Loucy (cell line): ENCODE results near the gene LONP2.

Experiments used
- H2AFZ ChIP-seq: fragments of 200-600 bp; sonication (generic); 2 replicates; pipeline ENCODE4 v1.6.0; 2016; ENCODE audit warnings: antibody characterized with exemption, mild to moderate bottlenecking, low read length, moderate library complexity
- H3F3A ChIP-seq: fragments of 200-600 bp; 2 replicates; pipeline ENCODE4 v1.6.0; 2016; ENCODE audit warnings: antibody characterized with exemption, low read depth, mild to moderate bottlenecking
- H3K27me3 ChIP-seq: fragments of 200-600 bp; sonication (generic); 2 replicates; pipeline ENCODE4 v1.6.1; 2014; ENCODE audit warnings: low read length, mild to moderate bottlenecking; ENCODE audit not compliant: insufficient read depth, poor library complexity, severe bottlenecking
- H3K36me3 ChIP-seq: fragments of 200-600 bp; sonication (generic); 2 replicates; pipeline ENCODE4 v1.6.1; 2016; ENCODE audit warnings: low read length; ENCODE audit not compliant: insufficient read depth
- H3K4me1 ChIP-seq: fragments of 200-600 bp; sonication (generic); 2 replicates; pipeline ENCODE4 v1.5.1; 2014; ENCODE audit warnings: low read length, mild to moderate bottlenecking; ENCODE audit not compliant: insufficient read depth, poor library complexity, severe bottlenecking
- H3K4me2 ChIP-seq: fragments of 200-600 bp; sonication (generic); 2 replicates; pipeline ENCODE4 v1.6.0; 2014; ENCODE audit warnings: antibody characterized with exemption, low read length, low read depth, mild to moderate bottlenecking; ENCODE audit not compliant: poor library complexity, severe bottlenecking
- H3K4me3 ChIP-seq: fragments of 200-600 bp; sonication (generic); 2 replicates; pipeline ENCODE4 v1.5.1; 2014; ENCODE audit warnings: low read length, mild to moderate bottlenecking, mixed read lengths; ENCODE audit not compliant: poor library complexity, severe bottlenecking
- H3K79me2 ChIP-seq: fragments of 200-600 bp; sonication (generic); 2 replicates; pipeline ENCODE4 v1.6.1; 2014; ENCODE audit warnings: low read length; ENCODE audit not compliant: insufficient read depth
- H3K9ac ChIP-seq: fragments of 200-600 bp; sonication (generic); 2 replicates; pipeline ENCODE4 v1.6.0; 2014; ENCODE audit warnings: mild to moderate bottlenecking, low read depth, low read length, moderate library complexity; ENCODE audit not compliant: poor library complexity, severe bottlenecking
- H3K9me2 ChIP-seq: fragments of 200-600 bp; sonication (generic); replicated peaks from 2 replicates; pipeline ENCODE4 v1.6.1; 2016; ENCODE audit warnings: low read depth, low read length, mixed read lengths
- H3K9me3 ChIP-seq: fragments of 200-600 bp; sonication (generic); 2 replicates; pipeline ENCODE4 v1.6.1; 2014; ENCODE audit warnings: mild to moderate bottlenecking, antibody characterized with exemption, low read length, low read depth; ENCODE audit not compliant: insufficient read depth
- H4K20me1 ChIP-seq: fragments of 200-600 bp; sonication (generic); 2 replicates; pipeline ENCODE4 v1.6.0; 2014; ENCODE audit warnings: antibody characterized with exemption, low read length, mild to moderate bottlenecking; ENCODE audit not compliant: insufficient read depth, poor library complexity, severe bottlenecking
- CTCF ChIP-seq: fragments of 200-600 bp; sonication (generic); conservative IDR thresholded peaks from 2 replicates; pipeline ENCODE4 v1.5.1; 2014; ENCODE audit warnings: mild to moderate bottlenecking, antibody characterized with exemption, low read length
- EZH2phosphoT487 ChIP-seq: fragments of 200-600 bp; IDR thresholded peaks from 2 replicates; pipeline ENCODE4 v1.6.1; 2018; ENCODE audit warnings: antibody characterized with exemption, mild to moderate bottlenecking, moderate library complexity, borderline replicate concordance

The LONP2 gene

DNA sequence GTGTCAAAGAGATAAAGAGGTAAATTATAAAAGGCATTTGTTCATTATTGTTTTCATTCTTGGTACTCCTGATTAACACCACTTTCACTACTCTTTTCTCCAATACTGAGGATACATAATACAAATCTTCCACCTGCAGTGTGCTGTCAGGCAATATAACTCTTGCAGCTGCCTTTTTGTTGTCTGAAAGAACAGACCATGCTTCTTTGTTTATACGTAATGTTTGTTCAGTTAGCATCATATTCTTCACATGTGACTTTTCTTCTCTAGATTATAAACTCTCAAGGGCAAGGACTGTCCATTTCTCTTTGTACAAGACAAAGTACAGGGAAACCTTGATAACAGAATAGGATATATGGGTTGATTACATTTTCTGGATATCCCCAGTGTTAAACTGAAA lies 17.5 kb downstream of the LONP2 start:
- H3K4me3 ChIP-seq = no peak overlapping the region
- TF ChIP-seq EZH2phosphoT487 (no peak), CTCF (no peak)
- H3K9me3 ChIP-seq = no peaks in the 10 kb centered on the region
- no peak overlapping the region for H2AFZ ChIP-seq
- H3K4me1 ChIP-seq = no peaks in the 10 kb centered on the region
- H3K79me2 ChIP-seq = no peaks in the 10 kb centered on the region
- H3K9me2 ChIP-seq = no peaks in the 10 kb centered on the region
- H3F3A ChIP-seq = no peaks in the 10 kb centered on the region
- H3K36me3 ChIP-seq = peaks cover 68% of the 10 kb centered on the region
- no peaks in the 10 kb centered on the region for H4K20me1 ChIP-seq
- no peak overlapping the region for H3K9ac ChIP-seq
- H3K27me3 ChIP-seq = no peaks in the 10 kb centered on the region
- H3K4me2 ChIP-seq = no peak overlapping the region

DNA sequence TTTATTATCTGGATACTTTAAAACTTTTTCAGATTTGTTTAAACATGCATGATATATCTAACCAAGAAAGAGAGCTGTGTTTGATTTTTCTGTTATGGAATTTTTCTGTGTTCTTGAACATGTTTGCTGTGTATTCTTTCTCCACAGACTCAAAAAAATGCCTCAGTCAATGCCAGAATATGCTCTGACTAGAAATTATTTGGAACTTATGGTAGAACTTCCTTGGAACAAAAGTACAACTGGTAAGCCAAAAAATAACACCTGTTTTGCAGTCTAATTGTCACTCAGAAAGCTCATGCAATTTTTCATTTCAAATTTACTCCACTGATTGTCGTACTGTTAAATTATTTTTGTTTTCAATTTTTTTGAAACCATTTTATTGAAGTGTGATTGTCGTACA lies 18.5 kb downstream of the LONP2 start:
- no peaks in the 10 kb centered on the region for H3K79me2 ChIP-seq
- H3K27me3 ChIP-seq = no peaks in the 10 kb centered on the region
- peaks cover 69% of the 10 kb centered on the region for H3K36me3 ChIP-seq
- no peaks in the 10 kb centered on the region for H3K9me2 ChIP-seq
- no peaks in the 10 kb centered on the region for H3F3A ChIP-seq
- no peak overlapping the region for H3K4me2 ChIP-seq
- no peaks in the 10 kb centered on the region for H4K20me1 ChIP-seq
- no peak overlapping the region for H3K9ac ChIP-seq
- TF ChIP-seq EZH2phosphoT487 = no peak
- TF ChIP-seq CTCF = no peak
- H3K4me3 ChIP-seq = no peak overlapping the region
- no peak overlapping the region for H2AFZ ChIP-seq
- no peaks in the 10 kb centered on the region for H3K4me1 ChIP-seq
- H3K9me3 ChIP-seq = no peaks in the 10 kb centered on the region

GRCh38 chr16:48269011-48269410 lies 24.9 kb downstream of the LONP2 start:
- Histone ChIP-seq H3K9me3 (no peaks in the 10 kb centered on the region), H3K4me3 (no peak overlapping the region), H3F3A (no peaks in the 10 kb centered on the region), H3K4me2 (no peak overlapping the region), H4K20me1 (peaks cover 2% of the 10 kb centered on the region), H3K9me2 (no peaks in the 10 kb centered on the region), H3K36me3 (peaks cover 48% of the 10 kb centered on the region), H3K79me2 (no peaks in the 10 kb centered on the region), H3K27me3 (no peaks in the 10 kb centered on the region), H3K4me1 (no peaks in the 10 kb centered on the region), H3K9ac (no peak overlapping the region), H2AFZ (no peak overlapping the region)
- no peak for TF ChIP-seq EZH2phosphoT487
- TF ChIP-seq CTCF = no peak
